HCT116 (cell line): ENCODE measurements around the gene SMC1B. TPM values are rescaled to one million over a fixed set of nuclear protein-coding genes. Genes with fewer than 3 reads are reported as not detected.

Experiments used
- ATAC-seq: fragments of 200-7000 bp; cut with Tn5 transposase; 2 replicates; pipeline ENCODE4 v1.9.1; 2020; ENCODE audit warnings: mild to moderate bottlenecking, moderate library complexity
- BruUV-seq: library from RNA; stranded (reverse); fragments of 400-500 nt; replicated peaks from 2 replicates; lab custom pipeline; 2021; lab: Mats Ljungman, UMichigan
- CTCF ChIA-PET: fragments of 300-600 bp; sonication (Branson Sonifier 250); formaldehyde crosslinking; loops from one replicate; lab custom pipeline; 2021; ENCODE audit warnings: antibody characterized with exemption; lab: Charles Lee
- POLR2A ChIA-PET: fragments of 300-600, 350-600 bp; sonication (Branson Sonifier 250); formaldehyde crosslinking; loops from one replicate; lab custom pipeline; 2021; ENCODE audit warnings: antibody characterized with exemption; lab: Charles Lee
- RAD21 ChIA-PET, 2 experiments: fragments of 300-600 bp; sonication (Branson Sonifier 250); formaldehyde crosslinking; loops; one replicate each; lab custom pipeline; 2023; ENCODE audit warnings: low total read pairs in 2 of 2; ENCODE audit not compliant: uncharacterized antibody in 2 of 2, unreplicated experiment in 2 of 2, low non-redundant PET in 1 of 2; lab: Charles Lee
- DNase-seq: peaks from one replicate; pipeline ENCODE4 v3.0.0-alpha.2; 2010; ENCODE audit warnings: low read depth, low spot score
- H2AFZ ChIP-seq: fragments of 200-600 bp; shearing (Covaris generic), sonication (generic); 2 replicates; pipeline ENCODE4 v1.6.1; 2017; ENCODE audit warnings: low read depth, mixed run types, mixed read lengths, antibody characterized with exemption, low read length; ENCODE audit not compliant: poor library complexity, severe bottlenecking
- H3K27ac ChIP-seq: 2 replicates; pipeline ENCODE4 v1.5.1; 2012; ENCODE audit warnings: low read depth, low read length
- H3K27me3 ChIP-seq: fragments of 200-600 bp; sonication (generic); 2 replicates; pipeline ENCODE4 v1.6.1; 2016; ENCODE audit warnings: mixed run types, low read length, mixed read lengths; ENCODE audit not compliant: insufficient read depth
- H3K36me3 ChIP-seq, 2 experiments: fragments of 200-500 bp in 1 of 2; fragments of 200-600 bp in 1 of 2; sonication (Bioruptor generic) in 1 of 2; sonication (generic) in 1 of 2; 2 replicates each; pipeline versions ENCODE4 v1.5.1 to v1.6.1; 2014 to 2016; ENCODE audit warnings: low read length in 2 of 2, inconsistent platforms in 1 of 2, mixed read lengths in 1 of 2, mixed run types in 1 of 2; ENCODE audit not compliant: insufficient read depth in 2 of 2, control insufficient read depth in 1 of 2
- H3K4me1 ChIP-seq, 2 experiments: fragments of 200-600 bp in 1 of 2; sonication (generic) in 1 of 2; 2 replicates each; pipeline versions ENCODE4 v1.5.1 to v1.6.1; 2012 to 2017; ENCODE audit warnings: low read length in 2 of 2, inconsistent platforms in 1 of 2, mild to moderate bottlenecking in 1 of 2, mixed read lengths in 1 of 2, mixed run types in 1 of 2, moderate library complexity in 1 of 2; ENCODE audit not compliant: insufficient read depth in 2 of 2, control insufficient read depth in 1 of 2
- H3K4me2 ChIP-seq: fragments of 200-600 bp; sonication (generic); 2 replicates; pipeline ENCODE4 v1.6.1; 2017; ENCODE audit warnings: mixed run types, low read length, mixed read lengths
- H3K4me3 ChIP-seq, 2 experiments: fragments of 200-600 bp in 1 of 2; sonication (generic) in 1 of 2; replicated peaks in 1 of 2; 2 replicates each; pipeline ENCODE4 v1.5.1; 2011 to 2016; ENCODE audit warnings: low read length in 2 of 2, control low read depth in 1 of 2, low read depth in 1 of 2, mild to moderate bottlenecking in 1 of 2, mixed read lengths in 1 of 2, mixed run types in 1 of 2
- H3K79me2 ChIP-seq: fragments of 200-600 bp; sonication (generic); 2 replicates; pipeline ENCODE4 v1.6.1; 2017; ENCODE audit warnings: mild to moderate bottlenecking, mixed run types, low read length, moderate library complexity, mixed read lengths; ENCODE audit not compliant: insufficient read depth
- H3K9ac ChIP-seq: fragments of 200-600 bp; sonication (generic); 2 replicates; pipeline ENCODE4 v1.6.1; 2016; ENCODE audit warnings: low read length, mixed read lengths
- H3K9me2 ChIP-seq: fragments of 200-600 bp; sonication (generic), shearing (Covaris generic); 2 replicates; pipeline ENCODE4 v1.6.1; 2017; ENCODE audit warnings: mixed run types, mild to moderate bottlenecking, moderate library complexity; ENCODE audit not compliant: insufficient read depth
- H3K9me3 ChIP-seq, 2 experiments: fragments of 200-500 bp in 1 of 2; fragments of 200-600 bp in 1 of 2; sonication (Bioruptor generic) in 1 of 2; sonication (generic) in 1 of 2; 2 replicates each; pipeline ENCODE4 v1.6.1; 2014 to 2017; ENCODE audit warnings: low read length in 2 of 2, mixed read lengths in 2 of 2, inconsistent platforms in 1 of 2, low read depth in 1 of 2, mild to moderate bottlenecking in 1 of 2, mixed run types in 1 of 2, moderate library complexity in 1 of 2; ENCODE audit not compliant: control insufficient read depth in 1 of 2, insufficient read depth in 1 of 2
- H4K20me1 ChIP-seq: fragments of 200-600 bp; sonication (generic), shearing (Covaris generic); 2 replicates; pipeline ENCODE4 v1.6.1; 2017; ENCODE audit warnings: mixed run types, mild to moderate bottlenecking, moderate library complexity; ENCODE audit not compliant: insufficient read depth
- ATF3 ChIP-seq: IDR thresholded peaks from 2 replicates; pipeline ENCODE4 v1.6.1; 2012
- CBX3 ChIP-seq: IDR thresholded peaks from 2 replicates; pipeline ENCODE4 v1.6.1; 2012; ENCODE audit warnings: low read depth
- CEBPB ChIP-seq: IDR thresholded peaks from 2 replicates; pipeline ENCODE4 v1.6.1; 2012; ENCODE audit warnings: low read depth
- EGR1 ChIP-seq: IDR thresholded peaks from 2 replicates; pipeline ENCODE4 v1.6.1; 2012; ENCODE audit warnings: low read depth
- ELF1 ChIP-seq: IDR thresholded peaks from 2 replicates; pipeline ENCODE4 v1.6.1; 2012; ENCODE audit warnings: low read depth, borderline replicate concordance
- EZH2phosphoT487 ChIP-seq: fragments of 200-600 bp; IDR thresholded peaks from 2 replicates; pipeline ENCODE4 v1.6.1; 2018; ENCODE audit warnings: antibody characterized with exemption, borderline replicate concordance
- FOSL1 ChIP-seq: IDR thresholded peaks from 2 replicates; pipeline ENCODE4 v1.6.1; 2012; ENCODE audit warnings: low read depth
- POLR2AphosphoS5 ChIP-seq: IDR thresholded peaks from 2 replicates; pipeline ENCODE4 v1.6.1; 2011; ENCODE audit warnings: mild to moderate bottlenecking, low read depth, low read length, moderate library complexity
- SIN3A ChIP-seq: IDR thresholded peaks from 2 replicates; pipeline ENCODE4 v1.6.1; 2012; ENCODE audit warnings: low read depth
- SP1 ChIP-seq: IDR thresholded peaks from 2 replicates; pipeline ENCODE4 v1.6.1; 2012; ENCODE audit warnings: low read depth
- TCF7L2 ChIP-seq: IDR thresholded peaks from 2 replicates; pipeline ENCODE4 v1.7.0; 2011; ENCODE audit warnings: borderline replicate concordance, inconsistent platforms; ENCODE audit not compliant: insufficient read depth, insufficient read length; ENCODE audit errors: extremely low read depth
- YY1 ChIP-seq: IDR thresholded peaks from 2 replicates; pipeline ENCODE4 v1.6.1; 2011; ENCODE audit warnings: low read length, low read depth, moderate library complexity, mild to moderate bottlenecking; ENCODE audit not compliant: insufficient replicate concordance; ENCODE audit errors: extremely low read depth
- ZBTB33 ChIP-seq: IDR thresholded peaks from 2 replicates; pipeline ENCODE4 v1.6.1; 2011; ENCODE audit warnings: mild to moderate bottlenecking, low read length, moderate library complexity; ENCODE audit not compliant: insufficient replicate concordance; ENCODE audit errors: extremely low read depth
- ZFX ChIP-seq: fragments of 450-650 bp; IDR thresholded peaks from 2 replicates; pipeline ENCODE4 v1.6.1; 2017
- ZNF274 ChIP-seq: fragments of 200-500 bp; sonication (Bioruptor generic); IDR thresholded peaks from 2 replicates; pipeline ENCODE4 v1.6.1; 2014; ENCODE audit warnings: mild to moderate bottlenecking, low read depth, low read length, inconsistent platforms
- intact Hi-C: fragments of 100-400 bp; cut with micrococcal nuclease; formaldehyde crosslinking; loops from 2 replicates; pipeline ENCODE4 v1.10.0; 2022
- total RNA-seq: library from RNA; stranded (reverse); gene quantifications from one replicate; pipeline ENCODE4 v1.2.1, GENCODE V29; 2021; ENCODE audit not compliant: unreplicated experiment
- TF ChIP-seq, protein P1 (sequence below), 3 experiments: fragments of 200-600 bp in 1 of 3; sonication (generic) in 1 of 3; IDR thresholded peaks in 2 of 3; conservative IDR thresholded peaks in 1 of 3; 2 replicates each; pipeline ENCODE4 v1.5.1; 2012 to 2017; ENCODE audit warnings: low read depth in 2 of 3, low read length in 2 of 3, antibody characterized with exemption in 1 of 3, borderline replicate concordance in 1 of 3, control low read depth in 1 of 3, mild to moderate bottlenecking in 1 of 3, mixed read lengths in 1 of 3, mixed run types in 1 of 3, moderate library complexity in 1 of 3; ENCODE audit not compliant: insufficient read depth in 1 of 3
- TF ChIP-seq, protein P2 (sequence below): IDR thresholded peaks from 2 replicates; pipeline ENCODE4 v1.6.1; 2012

Gene SMC1B
- total RNA-seq, 1 experiment from 2014 or later: not detected

DNA sequence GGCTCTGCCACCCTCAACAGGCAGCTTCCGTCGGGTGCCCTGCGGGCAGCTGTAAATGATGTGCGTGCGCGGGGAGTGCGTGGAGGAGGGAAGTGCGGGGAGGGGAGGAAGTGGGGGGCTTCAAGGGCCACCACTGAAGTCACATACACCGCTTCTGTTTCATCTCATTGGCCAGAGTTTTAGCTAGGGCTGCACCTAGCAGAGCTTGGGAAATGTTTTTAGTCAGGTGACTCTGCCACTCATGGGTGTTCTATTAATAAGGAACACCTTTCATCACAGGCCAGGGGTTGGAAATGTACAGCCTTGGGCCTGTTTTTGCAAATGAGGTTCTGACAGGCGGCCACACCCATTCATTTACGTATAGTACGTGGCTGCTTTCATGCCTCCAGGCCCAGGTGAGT is 89.1 kb downstream of the SMC1B start:
- Histone ChIP-seq H3K9me2 (no peaks in the 10 kb centered on the region), H3K79me2 (peaks cover 52% of the 10 kb centered on the region), H3K9me3 (no peaks in the 10 kb centered on the region), H3K27ac (no peak overlapping the region), H3K36me3 (peaks cover 24 to 26% of the 10 kb centered on the region in 2 experiments; a peak in 3 of 4 replicates), H3K4me2 (no peak overlapping the region), H3K4me3 (no peak overlapping the region), H4K20me1 (no peaks in the 10 kb centered on the region; the same call in 1 of the 2 replicates), H3K4me1 (no peaks in the 10 kb centered on the region), H3K27me3 (no peaks in the 10 kb centered on the region), H3K9ac (no peak overlapping the region), H2AFZ (no peak overlapping the region)
- TF ChIP-seq SP1 (no peak), POLR2AphosphoS5 (no peak), FOSL1 (no peak)
- DNase-seq: no peak
- intact Hi-C loops: no loop called here
- POLR2A ChIA-PET: no interaction called here
- no peak for ATAC-seq
- RAD21 ChIA-PET: no interaction called here
- no TSS peak for BruUV-seq
- CTCF ChIA-PET: no interaction called here

GRCh38 chr22:45323695-45324094 is 89.7 kb downstream of the SMC1B start:
- CTCF ChIA-PET: no interaction called here
- Histone ChIP-seq H2AFZ (no peak overlapping the region), H3K9me3 (no peaks in the 10 kb centered on the region), H3K4me1 (no peaks in the 10 kb centered on the region), H3K79me2 (peaks cover 59% of the 10 kb centered on the region), H3K4me3 (no peak overlapping the region), H3K9me2 (no peaks in the 10 kb centered on the region), H3K27me3 (no peaks in the 10 kb centered on the region), H3K27ac (no peak overlapping the region), H3K36me3 (peaks cover 24 to 26% of the 10 kb centered on the region in 2 experiments; a peak in 3 of 4 replicates), H3K4me2 (no peak overlapping the region), H3K9ac (no peak overlapping the region), H4K20me1 (no peaks in the 10 kb centered on the region; the same call in 1 of the 2 replicates)
- RAD21 ChIA-PET: no interaction called here
- DNase-seq: no peak
- no TSS peak for BruUV-seq
- intact Hi-C loops: no loop called here
- ATAC-seq: no peak
- POLR2A ChIA-PET: no interaction called here
- no peak for TF ChIP-seq ZBTB33
- no peak for TF ChIP-seq ZNF274
- TF ChIP-seq TCF7L2: no peak
- TF ChIP-seq CBX3: no peak
- TF ChIP-seq YY1: no peak
- no peak for TF ChIP-seq EGR1
- no peak for TF ChIP-seq CEBPB
- no peak for TF ChIP-seq ATF3
- no peak for TF ChIP-seq ZFX
- no peak for TF ChIP-seq FOSL1
- TF ChIP-seq SIN3A: no peak
- TF ChIP-seq, protein P1, sequence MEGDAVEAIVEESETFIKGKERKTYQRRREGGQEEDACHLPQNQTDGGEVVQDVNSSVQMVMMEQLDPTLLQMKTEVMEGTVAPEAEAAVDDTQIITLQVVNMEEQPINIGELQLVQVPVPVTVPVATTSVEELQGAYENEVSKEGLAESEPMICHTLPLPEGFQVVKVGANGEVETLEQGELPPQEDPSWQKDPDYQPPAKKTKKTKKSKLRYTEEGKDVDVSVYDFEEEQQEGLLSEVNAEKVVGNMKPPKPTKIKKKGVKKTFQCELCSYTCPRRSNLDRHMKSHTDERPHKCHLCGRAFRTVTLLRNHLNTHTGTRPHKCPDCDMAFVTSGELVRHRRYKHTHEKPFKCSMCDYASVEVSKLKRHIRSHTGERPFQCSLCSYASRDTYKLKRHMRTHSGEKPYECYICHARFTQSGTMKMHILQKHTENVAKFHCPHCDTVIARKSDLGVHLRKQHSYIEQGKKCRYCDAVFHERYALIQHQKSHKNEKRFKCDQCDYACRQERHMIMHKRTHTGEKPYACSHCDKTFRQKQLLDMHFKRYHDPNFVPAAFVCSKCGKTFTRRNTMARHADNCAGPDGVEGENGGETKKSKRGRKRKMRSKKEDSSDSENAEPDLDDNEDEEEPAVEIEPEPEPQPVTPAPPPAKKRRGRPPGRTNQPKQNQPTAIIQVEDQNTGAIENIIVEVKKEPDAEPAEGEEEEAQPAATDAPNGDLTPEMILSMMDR (IDR thresholded peaks at IDR 0.05 in 2 of 3, conservative IDR thresholded peaks at IDR 0.05 in 1 of 3; ENCODE audit: borderline replicate concordance in 1 of 3, insufficient read depth in 1 of 3, low read depth in 2 of 3, low read length in 2 of 3): no peak
- no peak for TF ChIP-seq ELF1
- TF ChIP-seq EZH2phosphoT487: no peak
- TF ChIP-seq, protein P2, sequence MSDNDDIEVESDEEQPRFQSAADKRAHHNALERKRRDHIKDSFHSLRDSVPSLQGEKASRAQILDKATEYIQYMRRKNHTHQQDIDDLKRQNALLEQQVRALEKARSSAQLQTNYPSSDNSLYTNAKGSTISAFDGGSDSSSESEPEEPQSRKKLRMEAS: no peak
